Measurements from ENCODE around the gene PLPPR1.

- no peak for TF ChIP-seq CTCF (IDR thresholded peaks at IDR 0.05)
- TF ChIP-seq POLR2A (IDR thresholded peaks at IDR 0.05) = no peak
These were observed 19.4 kb downstream of the PLPPR1 start for GRCh38 chr9:101047848-101048397.

Measured in Peyer's patch (tissue), 4 donors.